Fibroblast of skin of right quadriceps (primary cell): ENCODE measurements around the gene TMSB10.
"Not testable (repeated sequence)": the region's sequence is repeated elsewhere in the genome, so short reads cannot be mapped to it uniquely, and the experiment has no call there.

ENCODE experiments used
- DNase-seq: peaks from one replicate; pipeline ENCODE4 v3.0.0-alpha.2; 2013

Gene TMSB10

GRCh38 chr2:84905181-84906107, at the start of gene TMSB10:
TSS of gene TMSB10 (plus strand) at chr2:84905656.
- peak; percentile 90 for DNase-seq

GRCh38 chr2:84855731-84856130, 49.7 kb upstream of the TMSB10 start:
- no peak for DNase-seq

- no peak for DNase-seq
Observed at GRCh38 chr2:84856787-84857186, 48.7 kb upstream of the TMSB10 start.

GRCh38 chr2:84857566-84857965, 47.9 kb upstream of the TMSB10 start:
- DNase-seq = no peak

- DNase-seq = no peak
Observed at GRCh38 chr2:84858123-84858522, 47.3 kb upstream of the TMSB10 start.

- DNase-seq = no peak
Observed at GRCh38 chr2:84858937-84859336, 46.5 kb upstream of the TMSB10 start.

- DNase-seq = no peak
Observed at GRCh38 chr2:84861539-84861938, 43.9 kb upstream of the TMSB10 start.

- DNase-seq = no peak
Observed at GRCh38 chr2:84862006-84862405, 43.5 kb upstream of the TMSB10 start.

- peak; percentile 43 for DNase-seq
Observed at GRCh38 chr2:84865181-84865783, 40.2 kb upstream of the TMSB10 start.

- DNase-seq = no peak
Observed at GRCh38 chr2:84866122-84866521, 39.3 kb upstream of the TMSB10 start.

GRCh38 chr2:84868327-84868726, 37.1 kb upstream of the TMSB10 start:
- not testable (repeated sequence) for DNase-seq

GRCh38 chr2:84870306-84870705, 35.1 kb upstream of the TMSB10 start:
- DNase-seq = no peak

GRCh38 chr2:84872691-84873090, 32.8 kb upstream of the TMSB10 start:
- DNase-seq = not testable (repeated sequence)

GRCh38 chr2:84873350-84873749, 32.1 kb upstream of the TMSB10 start:
- DNase-seq = no peak

- DNase-seq = no peak
Observed at GRCh38 chr2:84874381-84875212, 30.9 kb upstream of the TMSB10 start.

- DNase-seq = no peak
Observed at GRCh38 chr2:84875213-84875560, 30.3 kb upstream of the TMSB10 start.

GRCh38 chr2:84875619-84876018, 29.8 kb upstream of the TMSB10 start:
- DNase-seq = not testable (repeated sequence)

GRCh38 chr2:84876369-84876768, 29.1 kb upstream of the TMSB10 start:
- DNase-seq = no peak

GRCh38 chr2:84878459-84878858, 27.0 kb upstream of the TMSB10 start:
- no peak for DNase-seq

GRCh38 chr2:84878896-84879583, 26.4 kb upstream of the TMSB10 start:
- no peak for DNase-seq

- no peak for DNase-seq
Observed at GRCh38 chr2:84879584-84880394, 25.7 kb upstream of the TMSB10 start.

- DNase-seq = no peak
Observed at GRCh38 chr2:84880395-84880644, 25.1 kb upstream of the TMSB10 start.
